WTC11 (cell line): ENCODE measurements around the gene EP300. TPM values are rescaled to one million over a fixed set of nuclear protein-coding genes. Genes with fewer than 3 reads are reported as not detected.

Experiments
- ATAC-seq: fragments of 200-7000 bp; cut with Tn5 transposase; 2 replicates; pipeline ENCODE4 v1.10.0; 2021; ENCODE audit warnings: mild to moderate bottlenecking, moderate library complexity
- CTCF ChIA-PET: fragments of 300-600 bp; sonication (Branson Sonifier 250); formaldehyde crosslinking; loops from one replicate; lab custom pipeline; 2021; ENCODE audit warnings: antibody characterized with exemption; lab: Charles Lee
- POLR2A ChIA-PET: fragments of 350-600 bp; sonication (Branson Sonifier 250); formaldehyde crosslinking; loops from one replicate; lab custom pipeline; 2021; ENCODE audit warnings: antibody characterized with exemption; lab: Charles Lee
- DNase-seq: peaks from one replicate; pipeline ENCODE4 v3.0.0; 2021; ENCODE audit warnings: low spot score
- H3K27ac Mint-ChIP-seq: 2 replicates; pipeline ENCODE4 v1.8.0; 2021; ENCODE audit warnings: mixed read lengths
- H3K27me3 Mint-ChIP-seq: 2 replicates; pipeline ENCODE4 v1.8.0; 2021; ENCODE audit warnings: low read depth, mild to moderate bottlenecking, moderate library complexity, mixed read lengths
- H3K36me3 Mint-ChIP-seq: 2 replicates; pipeline ENCODE4 v1.8.0; 2021; ENCODE audit warnings: mixed read lengths
- H3K4me1 Mint-ChIP-seq: 2 replicates; pipeline ENCODE4 v1.8.0; 2022; ENCODE audit warnings: mixed read lengths
- H3K4me3 Mint-ChIP-seq: 2 replicates; pipeline ENCODE4 v1.8.0; 2021; ENCODE audit warnings: mild to moderate bottlenecking, moderate library complexity, mixed read lengths
- H3K9me3 Mint-ChIP-seq: 2 replicates; pipeline ENCODE4 v1.8.0; 2021; ENCODE audit warnings: mixed read lengths
- AFF4 ChIP-seq: sonication (generic); formaldehyde crosslinking; IDR thresholded peaks from 2 replicates; pipeline ENCODE4 v1.8.1; 2023; ENCODE audit warnings: mild to moderate bottlenecking, missing genetic modification reagents, borderline replicate concordance
- ARID4B ChIP-seq: sonication (generic); formaldehyde crosslinking; IDR thresholded peaks from 2 replicates; pipeline ENCODE4 v1.8.0; 2023; ENCODE audit warnings: missing genetic modification reagents, mild to moderate bottlenecking, borderline replicate concordance
- CREB1 ChIP-seq: sonication (generic); formaldehyde crosslinking; IDR thresholded peaks from 2 replicates; pipeline ENCODE4 v1.8.0; 2023; ENCODE audit warnings: mild to moderate bottlenecking, missing genetic modification reagents
- CREM ChIP-seq: sonication (generic); formaldehyde crosslinking; IDR thresholded peaks from 2 replicates; pipeline ENCODE4 v1.8.1; 2022; ENCODE audit warnings: mild to moderate bottlenecking, missing genetic modification reagents, moderate library complexity
- FOXJ3 ChIP-seq: sonication (generic); formaldehyde crosslinking; IDR thresholded peaks from 2 replicates; pipeline ENCODE4 v1.9.0; 2021; ENCODE audit warnings: missing genetic modification reagents, mild to moderate bottlenecking, borderline replicate concordance
- FOXK1 ChIP-seq: sonication (generic); formaldehyde crosslinking; IDR thresholded peaks from 2 replicates; pipeline ENCODE4 v1.8.0; 2022; ENCODE audit warnings: mild to moderate bottlenecking, moderate library complexity, missing genetic modification reagents
- KAT7 ChIP-seq: sonication (generic); formaldehyde crosslinking; IDR thresholded peaks from 2 replicates; pipeline ENCODE4 v1.8.1; 2023; ENCODE audit warnings: missing genetic modification reagents, mild to moderate bottlenecking, borderline replicate concordance
- NFE2L1 ChIP-seq: sonication (generic); formaldehyde crosslinking; IDR thresholded peaks from 2 replicates; pipeline ENCODE4 v1.8.1; 2023; ENCODE audit warnings: missing genetic modification reagents
- RELA ChIP-seq: sonication (generic); formaldehyde crosslinking; IDR thresholded peaks from 2 replicates; pipeline ENCODE4 v1.8.1; 2022; ENCODE audit warnings: missing genetic modification reagents, mild to moderate bottlenecking, borderline replicate concordance
- SP1 ChIP-seq: sonication (generic); formaldehyde crosslinking; conservative IDR thresholded peaks from 2 replicates; pipeline ENCODE4 v1.8.1; 2022; ENCODE audit warnings: missing genetic modification reagents
- TCF7 ChIP-seq: sonication (generic); formaldehyde crosslinking; IDR thresholded peaks from 2 replicates; pipeline ENCODE4 v1.8.0; 2022; ENCODE audit warnings: mild to moderate bottlenecking, low read depth, missing genetic modification reagents, moderate library complexity
- ZNF281 ChIP-seq: sonication (generic); formaldehyde crosslinking; IDR thresholded peaks from 2 replicates; pipeline ENCODE4 v1.8.0; 2023; ENCODE audit warnings: mild to moderate bottlenecking, missing genetic modification reagents
- ZNF671 ChIP-seq: fragments of 250-450 bp; sonication (Bioruptor Pico); IDR thresholded peaks from 2 replicates; pipeline ENCODE4 v1.8.0; 2021; ENCODE audit warnings: mild to moderate bottlenecking
- total RNA-seq: library from RNA; stranded (reverse); gene quantifications from 3 replicates; pipeline ENCODE4 v1.2.3, GENCODE V29; 2021
- TF ChIP-seq, protein P1 (sequence below): fragments of 200-600 bp; IDR thresholded peaks from 2 replicates; pipeline ENCODE4 v1.8.0; 2022; ENCODE audit warnings: antibody characterized with exemption
- TF ChIP-seq, protein P2 (sequence below): sonication (generic); formaldehyde crosslinking; IDR thresholded peaks from 2 replicates; pipeline ENCODE4 v1.8.1; 2022; ENCODE audit warnings: low read depth, missing genetic modification reagents, borderline replicate concordance
- TF ChIP-seq, protein P3 (sequence below): sonication (generic); formaldehyde crosslinking; IDR thresholded peaks from 2 replicates; pipeline ENCODE4 v1.8.1; 2023; ENCODE audit warnings: mild to moderate bottlenecking, missing genetic modification reagents, moderate library complexity

Gene EP300
- total RNA-seq, 1 experiment from 2014 or later, result 97.1 TPM

- H3K27me3 Mint-ChIP-seq, result no peaks in the 10 kb centered on the region
- POLR2A ChIA-PET, result no interaction called here
- CTCF ChIA-PET, result interaction anchor here (0.6 kb wide), 1 partner anchor 45 kb away, joined by 4 read pairs; no protein-coding TSS in a partner anchor
These were observed 64.7 kb downstream of the EP300 start for GRCh38 chr22:41157083-41157482.

More at GRCh38 chr22:41157083-41157482, 64.7 kb downstream of the EP300 start:
- DNase-seq, result no peak
- Mint-ChIP-seq H3K27ac (no peak overlapping the region), H3K4me1 (no peaks in the 10 kb centered on the region), H3K4me3 (no peak overlapping the region), H3K9me3 (no peaks in the 10 kb centered on the region), H3K36me3 (peaks cover 96% of the 10 kb centered on the region)
- ATAC-seq, result no peak
- no peak for TF ChIP-seq ZNF281 (CRISPR knock-in tag)
- TF ChIP-seq, protein P1, sequence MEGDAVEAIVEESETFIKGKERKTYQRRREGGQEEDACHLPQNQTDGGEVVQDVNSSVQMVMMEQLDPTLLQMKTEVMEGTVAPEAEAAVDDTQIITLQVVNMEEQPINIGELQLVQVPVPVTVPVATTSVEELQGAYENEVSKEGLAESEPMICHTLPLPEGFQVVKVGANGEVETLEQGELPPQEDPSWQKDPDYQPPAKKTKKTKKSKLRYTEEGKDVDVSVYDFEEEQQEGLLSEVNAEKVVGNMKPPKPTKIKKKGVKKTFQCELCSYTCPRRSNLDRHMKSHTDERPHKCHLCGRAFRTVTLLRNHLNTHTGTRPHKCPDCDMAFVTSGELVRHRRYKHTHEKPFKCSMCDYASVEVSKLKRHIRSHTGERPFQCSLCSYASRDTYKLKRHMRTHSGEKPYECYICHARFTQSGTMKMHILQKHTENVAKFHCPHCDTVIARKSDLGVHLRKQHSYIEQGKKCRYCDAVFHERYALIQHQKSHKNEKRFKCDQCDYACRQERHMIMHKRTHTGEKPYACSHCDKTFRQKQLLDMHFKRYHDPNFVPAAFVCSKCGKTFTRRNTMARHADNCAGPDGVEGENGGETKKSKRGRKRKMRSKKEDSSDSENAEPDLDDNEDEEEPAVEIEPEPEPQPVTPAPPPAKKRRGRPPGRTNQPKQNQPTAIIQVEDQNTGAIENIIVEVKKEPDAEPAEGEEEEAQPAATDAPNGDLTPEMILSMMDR, result no peak
- TF ChIP-seq AFF4, result no peak
- TF ChIP-seq CREM (CRISPR knock-in tag), result no peak
- no peak for TF ChIP-seq NFE2L1
- no peak for TF ChIP-seq ZNF671
- no peak for TF ChIP-seq ARID4B (CRISPR knock-in tag)
- TF ChIP-seq, protein P2, sequence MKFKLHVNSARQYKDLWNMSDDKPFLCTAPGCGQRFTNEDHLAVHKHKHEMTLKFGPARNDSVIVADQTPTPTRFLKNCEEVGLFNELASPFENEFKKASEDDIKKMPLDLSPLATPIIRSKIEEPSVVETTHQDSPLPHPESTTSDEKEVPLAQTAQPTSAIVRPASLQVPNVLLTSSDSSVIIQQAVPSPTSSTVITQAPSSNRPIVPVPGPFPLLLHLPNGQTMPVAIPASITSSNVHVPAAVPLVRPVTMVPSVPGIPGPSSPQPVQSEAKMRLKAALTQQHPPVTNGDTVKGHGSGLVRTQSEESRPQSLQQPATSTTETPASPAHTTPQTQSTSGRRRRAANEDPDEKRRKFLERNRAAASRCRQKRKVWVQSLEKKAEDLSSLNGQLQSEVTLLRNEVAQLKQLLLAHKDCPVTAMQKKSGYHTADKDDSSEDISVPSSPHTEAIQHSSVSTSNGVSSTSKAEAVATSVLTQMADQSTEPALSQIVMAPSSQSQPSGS (CRISPR knock-in tag), result no peak
- TF ChIP-seq TCF7 (CRISPR knock-in tag), result no peak
- TF ChIP-seq FOXK1 (CRISPR knock-in tag), result no peak
- TF ChIP-seq CREB1, result no peak
- TF ChIP-seq KAT7 (CRISPR knock-in tag), result no peak
- TF ChIP-seq FOXJ3, result no peak
- no peak for TF ChIP-seq SP1 (CRISPR knock-in tag)
- TF ChIP-seq, protein P3, sequence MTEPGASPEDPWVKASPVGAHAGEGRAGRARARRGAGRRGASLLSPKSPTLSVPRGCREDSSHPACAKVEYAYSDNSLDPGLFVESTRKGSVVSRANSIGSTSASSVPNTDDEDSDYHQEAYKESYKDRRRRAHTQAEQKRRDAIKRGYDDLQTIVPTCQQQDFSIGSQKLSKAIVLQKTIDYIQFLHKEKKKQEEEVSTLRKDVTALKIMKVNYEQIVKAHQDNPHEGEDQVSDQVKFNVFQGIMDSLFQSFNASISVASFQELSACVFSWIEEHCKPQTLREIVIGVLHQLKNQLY (CRISPR knock-in tag), result no peak
- no peak for TF ChIP-seq RELA (CRISPR knock-in tag)
